GM21526 (cell line): ENCODE data around the gene FER.

Experiments
- ATAC-seq: cut with Tn5 transposase; IDR thresholded peaks from one replicate; pipeline ENCODE4 v1.9.1; 2021; ENCODE audit warnings: moderate library complexity; ENCODE audit not compliant: unreplicated experiment, low FRiP score

FER gene

DNA sequence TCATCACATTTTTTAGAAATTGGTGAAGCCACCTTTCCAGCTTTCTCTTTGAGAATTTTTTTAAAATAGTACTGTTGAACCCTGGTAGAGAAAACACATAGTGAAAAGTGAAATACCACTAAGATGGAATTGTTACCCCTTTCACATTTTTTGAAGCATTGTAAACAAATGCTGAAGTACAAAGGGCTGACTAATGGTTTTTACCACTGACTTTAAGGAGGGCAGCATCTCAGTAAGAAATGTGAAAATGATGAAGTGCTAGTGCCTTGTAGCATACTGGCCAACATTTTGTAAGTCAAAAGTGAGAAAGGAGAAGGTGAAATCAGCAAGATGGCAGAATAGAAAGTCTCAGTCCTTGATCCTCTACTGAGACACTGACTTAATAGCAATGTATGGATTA, 341.5 kb downstream of the FER start:
- no peak for ATAC-seq

- ATAC-seq = no peak
These were observed 351.4 kb downstream of the FER start for GRCh38 chr5:109099081-109099480.

DNA sequence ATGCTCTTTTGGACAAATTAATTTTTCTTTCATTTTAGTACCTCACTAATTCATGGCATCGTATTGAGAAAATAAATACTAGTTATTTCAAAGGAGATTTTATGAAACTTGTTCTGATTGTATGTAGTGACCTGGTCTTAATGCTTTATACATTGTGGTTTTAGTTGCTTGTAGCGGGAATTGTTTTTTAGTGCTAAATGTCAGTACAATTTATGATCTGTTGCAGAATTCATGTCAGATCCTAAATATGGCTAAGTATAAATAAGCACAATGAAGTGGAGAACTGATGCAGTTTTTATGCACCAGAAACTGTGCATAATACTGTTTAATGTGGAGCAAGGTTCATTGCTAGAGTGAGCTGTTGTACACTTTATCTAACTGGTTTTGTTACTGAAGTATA, 353.3 kb downstream of the FER start:
- no peak for ATAC-seq

GRCh38 chr5:109102096-109102690, 354.5 kb downstream of the FER start:
- no peak for ATAC-seq

DNA sequence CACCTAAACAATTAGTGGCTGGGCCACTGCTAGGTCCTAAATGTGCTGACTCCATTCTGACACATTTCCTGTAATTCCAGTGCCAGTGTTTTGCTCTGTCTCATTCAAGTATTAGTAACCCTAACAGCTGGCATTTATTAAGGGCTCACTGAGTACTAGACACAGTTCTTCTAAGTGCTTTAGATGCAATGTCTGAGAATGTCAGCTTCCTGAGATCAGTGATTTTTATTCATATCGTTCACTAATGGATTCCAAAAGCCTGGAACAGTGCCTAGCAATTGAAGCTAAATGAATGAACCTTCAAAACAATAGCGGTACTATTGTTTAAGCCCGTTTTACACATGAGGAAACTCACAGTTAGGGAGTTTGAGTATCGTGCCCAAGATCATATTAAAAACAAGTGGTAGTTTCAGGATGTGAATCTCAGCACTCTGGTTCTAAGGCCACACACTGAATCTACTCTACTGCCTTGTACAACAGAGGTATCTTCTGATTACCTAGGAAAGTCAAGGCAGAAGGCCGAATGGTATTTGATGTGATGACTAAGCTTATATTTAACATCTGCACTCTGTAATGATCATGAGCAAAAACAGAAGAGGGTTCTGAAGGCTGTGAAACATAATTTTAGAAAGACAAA, 358.1 kb downstream of the FER start:
- ATAC-seq = no peak

GRCh38 chr5:109111680-109112079, 364.0 kb downstream of the FER start:
- ATAC-seq = no peak

- no peak for ATAC-seq
These were observed 365.9 kb downstream of the FER start for GRCh38 chr5:109113608-109114007.

DNA sequence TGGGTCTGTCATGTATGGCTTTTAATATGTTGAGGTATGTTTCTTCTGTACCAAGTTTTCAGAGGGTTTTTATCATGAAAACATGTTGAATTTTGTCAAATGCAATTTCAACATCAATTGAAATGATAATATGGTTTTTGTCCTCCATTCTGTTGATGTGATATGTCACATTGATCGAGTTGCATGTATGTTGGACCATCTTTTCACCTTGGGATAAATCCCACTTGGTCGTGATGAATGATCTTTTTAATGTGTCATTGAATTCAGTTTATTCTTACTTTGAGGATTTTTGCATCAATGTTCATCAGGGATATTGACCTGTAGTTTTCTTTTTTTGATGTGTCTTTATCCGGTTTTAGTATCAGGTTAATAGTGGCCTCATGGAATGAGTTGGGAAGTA, 373.5 kb downstream of the FER start:
- no peak for ATAC-seq

DNA sequence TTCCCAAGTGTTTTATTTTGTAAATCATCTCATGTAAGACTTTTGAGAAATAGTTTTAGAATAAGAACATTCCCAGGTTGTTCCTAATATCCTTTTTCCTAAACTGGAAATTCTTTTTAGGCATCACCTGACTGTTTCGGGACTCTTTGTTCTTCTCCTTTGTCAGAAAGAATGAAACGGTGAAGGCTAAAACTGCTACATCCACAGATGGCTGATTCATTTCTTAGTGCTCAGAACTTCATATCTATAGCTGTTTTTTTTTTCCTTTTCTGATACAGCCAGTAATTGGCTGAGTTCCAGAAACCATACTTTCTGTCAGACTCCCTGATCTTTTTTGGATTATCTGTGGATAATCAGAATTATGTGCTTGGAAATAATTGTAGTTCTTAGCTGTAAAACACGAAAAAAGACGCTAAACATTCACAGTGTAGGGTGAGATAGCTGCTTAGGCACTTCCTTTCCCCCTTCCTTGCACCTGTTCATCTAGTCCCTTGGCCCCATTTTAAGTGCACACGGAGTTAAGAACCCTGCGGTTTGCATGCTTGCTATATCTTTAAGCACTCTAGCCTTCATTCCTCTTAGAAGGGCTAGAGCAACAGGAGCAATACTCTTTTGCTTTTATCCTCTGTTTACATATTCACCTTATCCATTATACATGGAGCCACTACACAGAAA, 378.2 kb downstream of the FER start:
- ATAC-seq = no peak

GRCh38 chr5:109126481-109126880, 378.8 kb downstream of the FER start:
- no peak for ATAC-seq

DNA sequence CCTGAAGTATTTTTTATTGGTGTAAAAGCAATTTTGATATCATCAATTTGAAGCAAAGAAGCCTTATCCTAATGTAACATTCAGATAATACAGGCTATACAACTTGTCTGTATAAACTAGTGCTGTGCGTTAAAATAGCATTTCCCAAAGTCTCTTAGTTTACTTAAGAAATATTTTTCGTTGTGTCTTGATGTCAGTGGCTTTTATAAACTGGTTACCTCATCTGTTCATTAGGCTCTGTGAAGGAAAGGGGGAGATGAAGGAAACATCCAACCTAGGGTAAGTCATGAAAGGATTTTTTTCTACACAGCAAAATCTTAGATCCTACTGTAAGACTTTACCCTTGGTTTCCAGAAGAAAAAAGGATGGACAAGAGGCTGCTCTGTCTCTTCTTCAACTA, 389.2 kb downstream of the FER start:
- no peak for ATAC-seq

- ATAC-seq = no peak
These were observed 393.8 kb downstream of the FER start for GRCh38 chr5:109141222-109142200.

GRCh38 chr5:109143031-109143430, 395.3 kb downstream of the FER start:
- no peak for ATAC-seq

GRCh38 chr5:109145139-109145538, 397.4 kb downstream of the FER start:
- no peak for ATAC-seq

DNA sequence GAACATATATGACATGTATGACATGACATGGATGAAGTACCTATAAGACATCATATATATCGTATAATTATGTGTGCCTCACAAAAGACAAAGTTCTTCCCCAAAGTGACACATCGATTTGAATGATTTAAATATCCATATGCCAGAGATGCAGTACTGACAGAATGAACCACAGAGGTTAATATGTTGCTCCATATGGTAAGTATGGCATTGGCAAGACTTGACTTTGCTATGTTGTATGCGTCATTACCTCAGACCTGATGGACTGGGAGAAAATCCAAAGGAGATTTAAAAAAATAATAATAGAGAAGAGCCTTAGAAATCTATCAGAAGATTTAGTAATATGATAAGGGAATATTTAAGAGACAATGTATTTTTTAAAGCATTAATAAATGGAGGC, 398.9 kb downstream of the FER start:
- ATAC-seq = no peak

- no peak for ATAC-seq
These were observed 404.9 kb downstream of the FER start for GRCh38 chr5:109152565-109152964.

- ATAC-seq = peak; percentile 76
These were observed 407.9 kb downstream of the FER start for GRCh38 chr5:109155625-109156024.

DNA sequence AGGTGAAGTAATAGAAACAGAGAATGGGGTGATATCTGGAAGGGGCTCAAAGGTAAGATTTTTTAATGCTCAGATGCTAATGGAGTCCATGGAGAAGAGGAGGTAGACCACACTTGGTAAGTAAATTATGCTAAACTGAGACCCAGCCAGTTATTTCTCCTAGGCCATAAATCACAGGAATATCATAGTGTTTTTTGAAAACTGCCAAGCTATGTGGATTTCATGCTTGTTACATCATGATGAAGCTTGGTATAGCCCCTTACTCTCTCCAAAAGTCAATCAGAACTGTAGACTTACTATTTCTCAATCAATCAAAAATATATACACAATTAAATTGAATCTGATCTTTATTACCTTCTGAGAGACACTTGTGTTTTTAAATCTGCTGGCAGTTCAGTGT, 409.2 kb downstream of the FER start:
- no peak for ATAC-seq

DNA sequence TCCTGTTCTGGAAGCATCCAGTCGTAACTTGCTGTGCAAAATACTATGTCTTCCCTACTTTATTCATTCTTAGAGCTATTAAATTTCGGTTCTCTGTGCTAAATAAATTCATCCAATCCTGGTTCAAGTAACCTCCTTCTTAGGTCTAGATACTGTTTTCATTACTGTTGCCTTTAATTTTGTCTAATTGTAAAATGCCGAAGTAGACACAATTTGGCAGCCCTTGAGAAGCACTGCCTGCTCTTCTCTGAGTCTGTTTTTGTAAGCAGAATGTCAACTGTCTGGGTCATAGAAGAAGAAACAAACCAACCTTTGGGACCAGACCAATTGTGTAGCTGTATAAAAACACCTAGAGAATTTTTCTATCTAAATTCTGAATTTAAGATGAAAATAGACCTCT, 412.8 kb downstream of the FER start:
- no peak for ATAC-seq

DNA sequence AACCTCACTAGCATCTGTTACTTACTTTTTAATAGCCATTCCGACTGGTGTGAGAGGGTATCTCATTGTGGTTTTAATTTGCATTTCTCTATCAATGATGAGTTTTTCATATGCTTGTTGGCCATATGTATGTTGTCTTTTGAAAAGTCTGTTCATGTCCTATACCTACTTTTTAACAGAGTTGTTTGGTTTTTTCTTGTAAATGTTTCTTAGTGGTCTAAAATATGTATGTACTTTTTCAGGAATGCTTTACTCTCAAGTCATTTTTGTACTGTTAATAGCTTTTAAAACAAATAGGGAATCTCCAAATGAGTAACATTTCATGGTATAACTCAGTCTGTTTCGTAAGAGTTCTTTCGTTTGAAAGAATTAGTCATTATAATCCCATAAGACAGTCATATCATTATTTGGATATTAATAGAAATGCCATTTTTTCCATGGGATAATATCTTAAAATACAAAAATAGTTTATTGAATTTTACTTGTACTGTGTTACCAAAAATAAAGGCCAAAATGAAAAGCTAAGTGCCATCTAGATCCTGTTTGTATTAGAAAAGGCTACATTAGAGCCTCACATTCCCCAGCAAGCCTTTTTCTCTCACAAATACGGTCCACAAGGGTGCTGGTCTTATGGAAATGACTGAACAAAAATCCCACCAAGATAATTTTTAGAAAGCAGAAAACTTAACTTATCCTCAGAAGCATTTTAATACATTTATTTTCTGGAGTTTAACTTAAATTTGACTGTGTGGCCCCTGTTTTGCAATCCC, 414.4 kb downstream of the FER start:
- peak; percentile 80 for ATAC-seq
